IPS-NIHi11 (cell line): ENCODE results near the gene KRT14.
"Not testable (repeated sequence)": the region's sequence is repeated elsewhere in the genome, so short reads cannot be mapped to it uniquely, and the experiment has no call there.

ENCODE experiments used
- DNase-seq: peaks from one replicate; pipeline ENCODE4 v3.0.0; 2012; ENCODE audit warnings: mixed read lengths, low spot score

KRT14 gene

DNA sequence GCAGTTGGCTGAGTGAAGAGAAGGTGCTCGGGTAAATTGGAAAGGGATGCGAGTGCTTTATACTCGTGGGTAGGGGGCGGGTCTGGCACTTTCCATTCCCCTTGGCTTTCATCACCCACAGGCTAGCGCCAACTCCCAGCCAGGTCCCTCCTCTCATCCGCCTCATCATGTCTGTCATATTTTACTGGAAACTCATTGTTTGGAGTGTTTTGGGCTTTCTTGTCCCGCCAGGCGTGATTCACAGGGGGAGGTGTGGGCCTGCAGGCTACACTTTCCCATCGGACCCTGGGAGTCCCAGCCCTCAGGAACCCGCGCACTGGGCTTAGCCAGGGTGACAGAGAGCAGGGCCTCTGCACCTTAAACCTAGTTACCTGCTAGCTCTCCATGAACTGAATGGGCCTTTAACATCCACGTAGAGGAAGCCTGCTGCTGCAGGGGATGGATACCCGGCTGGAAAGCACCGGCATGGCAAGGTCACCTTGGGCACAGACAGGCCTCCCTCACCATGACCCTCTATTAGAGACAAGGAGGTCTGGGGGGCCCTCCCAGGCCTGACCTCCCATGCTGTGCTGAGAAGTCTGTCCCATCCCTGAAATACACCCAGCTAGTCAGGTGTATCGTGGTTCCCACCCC is at the start of gene KRT14:
TSS of gene KRT14 (minus strand) at position 33 of the 633 bp plus-strand sequence. CDS start 61 bp downstream, outside the sequence.
- DNase-seq: no peak

DNA sequence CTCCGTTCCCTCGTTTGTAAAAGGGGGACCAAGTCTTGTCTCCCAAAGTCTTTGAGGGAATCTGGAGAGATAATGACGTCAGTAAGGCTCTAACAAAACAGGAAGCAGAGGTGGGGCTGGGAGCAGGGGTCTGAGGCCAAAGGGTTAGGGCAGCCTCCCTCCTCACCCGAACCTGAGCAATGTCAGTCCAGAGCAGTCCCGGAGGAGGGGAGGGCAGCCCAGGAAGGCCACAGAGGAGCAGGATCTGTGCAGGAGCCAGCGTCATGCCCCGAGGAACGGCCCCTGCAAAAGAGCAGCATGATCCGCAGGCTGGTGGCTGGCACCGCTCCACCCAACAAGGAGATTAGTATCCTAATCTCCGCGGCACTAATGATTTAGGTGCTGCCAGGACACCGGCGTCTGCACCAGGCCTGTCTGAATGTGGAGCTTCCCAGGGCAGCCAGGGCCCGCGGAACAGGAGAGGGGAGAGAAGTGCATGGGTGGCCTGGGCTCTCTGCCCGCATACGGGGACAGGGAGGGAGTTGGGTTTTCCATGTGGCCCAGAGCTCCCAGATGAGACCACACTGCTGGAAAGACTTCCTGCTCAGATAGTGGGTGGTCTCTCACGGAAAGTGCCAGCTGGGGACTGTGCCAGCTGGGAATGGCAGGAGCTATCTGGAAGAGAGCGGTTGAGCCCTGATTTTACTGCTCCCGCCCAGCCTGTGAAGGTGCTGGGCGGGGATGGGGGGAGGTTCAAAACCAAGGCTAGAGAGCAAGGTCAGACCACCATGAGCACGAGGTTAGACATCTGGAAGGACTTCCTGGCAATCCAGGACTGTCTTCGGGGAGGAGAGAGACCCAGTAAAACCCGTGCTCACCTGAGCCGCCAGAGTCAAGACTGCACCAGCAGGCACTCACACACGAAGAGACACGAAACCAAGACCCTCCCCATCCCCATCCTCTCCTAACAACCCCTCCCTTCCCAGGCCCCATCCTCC is 48.7 kb upstream of the KRT14 start:
- DNase-seq: peak; percentile 48

DNA sequence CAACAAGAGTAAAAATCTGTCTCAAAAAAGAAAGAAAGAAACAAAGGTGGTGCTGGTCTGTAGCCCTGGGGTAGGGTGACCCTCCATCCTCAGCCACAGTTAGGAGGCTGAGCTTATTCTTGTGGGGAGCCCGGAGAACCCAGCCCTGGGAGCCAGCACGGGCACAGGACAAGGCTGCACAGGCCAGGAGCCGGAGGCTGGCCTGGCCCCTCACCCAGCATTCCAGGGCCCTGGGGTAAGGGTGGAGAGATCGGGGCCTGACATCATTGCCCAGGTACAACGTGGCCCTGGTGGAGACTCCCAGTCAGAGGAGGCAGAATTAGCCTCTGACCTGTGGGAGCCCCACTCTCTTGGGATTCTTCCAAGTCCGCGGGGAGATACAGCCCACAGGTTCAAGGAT is 47.9 kb upstream of the KRT14 start:
- no peak for DNase-seq

DNA sequence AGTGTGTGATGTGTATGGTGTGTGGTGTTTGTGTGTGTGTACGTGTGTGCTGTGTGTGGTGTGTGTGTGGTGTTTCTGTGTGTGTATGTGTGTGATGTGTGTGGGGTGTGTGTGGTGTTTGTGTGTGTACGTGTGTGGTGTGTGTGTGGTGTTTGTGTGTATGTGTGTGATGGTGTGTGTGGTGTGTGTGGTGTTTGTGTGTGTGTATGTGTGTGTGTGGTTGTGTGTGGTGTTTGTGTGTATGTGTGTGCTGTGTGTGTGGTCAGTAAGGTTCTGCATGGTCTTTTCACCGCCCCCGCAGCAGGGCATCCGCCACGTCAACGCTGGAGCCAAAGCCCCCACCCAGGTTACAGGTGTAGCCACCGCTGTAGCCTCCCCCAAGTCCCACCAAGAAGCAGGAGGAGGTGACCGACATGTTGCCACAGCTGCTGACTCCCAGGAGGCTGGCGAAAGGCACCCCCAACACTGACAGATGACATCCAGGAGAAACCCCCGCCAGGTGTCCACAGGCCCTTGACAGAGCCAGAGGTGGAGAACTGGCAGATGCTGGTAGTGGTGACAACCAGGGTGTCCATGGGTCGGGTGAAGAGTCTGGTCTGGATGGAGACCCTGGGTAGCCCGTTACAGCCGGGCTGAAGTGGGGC is 47.0 kb upstream of the KRT14 start:
- DNase-seq: no peak

DNA sequence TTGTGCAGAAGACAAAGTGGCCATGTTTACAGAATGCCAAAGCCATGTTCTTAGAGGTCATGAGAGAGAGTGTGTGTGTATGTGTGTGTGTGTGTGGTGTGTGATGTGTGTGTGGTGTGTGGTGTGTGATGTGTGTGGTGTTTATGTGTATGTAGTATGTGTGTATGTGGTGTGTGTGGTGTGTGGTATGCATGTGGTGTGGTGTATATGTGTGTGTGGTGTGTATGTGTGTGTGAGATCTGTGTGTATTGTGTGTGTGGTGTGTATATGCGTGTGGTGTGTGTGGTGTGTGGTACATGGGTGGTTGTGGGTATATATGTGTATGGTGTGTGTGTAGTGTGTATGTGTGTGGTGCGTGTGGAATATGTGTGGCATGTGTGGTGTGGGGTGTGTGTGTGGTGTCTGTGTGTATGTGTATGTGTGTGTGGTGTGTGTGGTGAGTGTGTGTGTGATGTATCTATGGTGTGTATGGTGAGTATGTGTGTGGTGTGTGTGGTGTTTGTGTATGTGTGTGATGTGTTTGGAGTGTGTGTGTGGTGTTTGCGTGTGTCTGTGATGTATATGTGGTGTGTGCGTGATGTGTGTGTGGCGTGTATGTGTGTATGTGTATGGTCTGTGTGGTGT is 45.9 kb upstream of the KRT14 start:
- no peak for DNase-seq

DNA sequence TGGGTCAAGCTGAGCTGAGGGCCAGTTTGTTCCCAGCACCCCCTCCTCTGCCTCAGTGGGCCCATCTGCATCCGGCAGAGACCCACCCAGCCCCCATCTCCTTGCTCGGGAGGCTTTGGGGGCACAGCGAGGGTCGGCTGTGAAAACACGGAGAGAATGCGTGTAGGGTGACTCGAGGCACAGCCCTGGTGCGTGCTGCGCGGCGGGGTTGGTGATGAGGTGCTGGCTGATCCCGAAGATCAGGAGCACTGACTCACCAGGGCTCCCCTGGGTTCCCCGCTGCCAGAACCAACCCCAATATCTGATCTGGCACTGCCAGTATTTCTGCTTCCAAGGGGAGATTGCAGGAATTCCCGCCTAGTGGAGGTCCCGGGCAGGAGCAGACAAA is 45.2 kb upstream of the KRT14 start:
- DNase-seq: no peak

DNA sequence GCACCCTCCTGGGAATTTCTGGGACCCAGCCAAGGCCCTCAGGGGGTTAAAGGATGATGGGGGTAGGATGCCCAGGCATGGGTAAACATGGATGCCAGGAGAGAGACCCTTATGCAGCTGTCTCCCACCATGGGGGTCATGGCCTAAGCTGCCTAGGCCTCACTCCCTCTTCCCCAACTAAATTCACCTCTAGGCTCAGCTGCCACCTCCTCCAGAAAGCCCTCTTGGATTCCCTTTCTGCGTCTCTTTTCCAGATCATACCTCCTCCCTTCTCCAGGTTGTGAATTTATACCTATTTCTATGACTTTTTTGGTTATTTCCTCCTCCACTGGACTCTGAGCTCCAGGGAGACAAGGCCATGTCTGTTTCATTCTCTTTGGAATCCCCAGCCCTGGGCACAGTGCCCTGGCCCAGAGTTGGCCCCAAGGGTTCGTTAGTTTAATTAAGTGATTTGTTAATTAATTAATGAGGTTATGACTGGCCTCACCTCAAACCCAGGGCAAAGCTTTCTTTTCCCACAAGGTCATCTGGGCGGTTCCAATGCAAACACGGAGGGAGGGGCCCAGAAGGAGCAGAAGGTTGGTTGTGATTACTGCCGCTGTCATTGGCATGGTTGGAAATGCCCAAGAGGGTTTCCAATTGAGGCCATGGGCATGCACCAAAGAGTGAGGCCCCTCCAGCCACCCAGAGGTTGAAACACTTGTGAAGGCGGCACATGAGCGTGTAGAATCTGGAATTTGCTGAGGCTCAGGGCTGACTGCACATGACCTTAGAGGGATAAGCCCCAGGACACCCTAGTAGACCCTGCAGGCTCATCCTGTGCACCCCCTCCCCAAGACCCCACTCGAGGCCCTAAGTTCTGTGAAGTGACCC is 44.6 kb upstream of the KRT14 start:
- DNase-seq: no peak

DNA sequence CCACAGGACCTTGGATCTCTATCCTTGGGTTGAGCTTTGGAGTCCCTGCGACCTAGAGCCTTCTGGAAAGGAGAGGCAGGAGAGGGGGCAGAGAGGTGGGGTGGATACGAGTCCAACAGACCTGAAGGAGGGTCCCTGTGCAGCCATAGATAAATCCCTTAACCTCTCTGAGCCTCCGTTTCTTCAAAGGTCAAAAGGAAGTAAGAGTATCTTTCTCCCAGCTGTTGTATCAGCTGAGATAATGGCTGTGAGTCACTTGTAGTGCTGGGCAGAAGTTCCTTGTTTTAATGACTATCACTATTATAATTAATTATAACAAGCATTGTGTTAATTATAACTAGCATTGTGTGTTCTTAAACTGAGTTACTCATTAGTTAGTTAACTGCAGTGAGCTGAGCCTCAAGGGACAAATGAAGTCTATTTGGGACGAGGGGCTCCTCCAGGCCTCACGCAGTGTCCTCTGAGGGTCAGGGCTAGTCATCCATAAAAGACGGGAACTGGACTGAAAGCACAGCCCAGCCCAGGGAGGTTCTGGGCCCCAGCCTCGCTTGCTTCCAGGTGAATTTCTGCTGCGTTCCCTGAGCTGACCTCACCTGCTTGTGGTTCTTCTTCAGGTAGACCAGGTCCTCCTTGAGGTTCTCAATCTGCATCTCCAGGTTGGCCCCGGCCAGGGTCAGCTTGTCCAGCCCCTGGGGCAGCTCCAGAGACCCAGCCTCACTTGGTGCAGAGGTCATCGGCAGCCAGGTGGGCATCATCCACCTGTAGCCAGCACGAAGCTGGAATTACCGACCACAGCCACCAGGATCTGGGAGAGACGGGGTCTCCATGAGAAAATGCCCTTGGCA is 43.4 kb upstream of the KRT14 start:
- DNase-seq: no peak

DNA sequence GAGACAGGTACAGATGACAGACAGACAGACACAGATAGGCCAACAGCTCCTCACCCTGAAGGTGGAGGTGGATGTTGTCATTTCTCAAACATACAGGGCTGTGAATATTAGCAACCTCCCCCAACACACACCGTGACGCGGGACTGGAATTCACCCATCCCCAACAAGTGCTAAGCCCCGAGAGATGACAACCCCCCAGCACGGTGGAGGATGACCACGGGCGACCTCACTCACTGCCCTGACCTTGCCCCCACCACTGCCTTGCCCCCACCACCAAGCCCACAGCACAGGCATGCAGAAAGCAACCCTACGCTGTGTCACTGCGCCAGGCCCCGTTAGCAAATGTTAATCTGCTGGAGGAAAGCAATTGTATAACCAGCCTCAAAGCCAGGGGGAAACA is 42.6 kb upstream of the KRT14 start:
- DNase-seq: no peak

DNA sequence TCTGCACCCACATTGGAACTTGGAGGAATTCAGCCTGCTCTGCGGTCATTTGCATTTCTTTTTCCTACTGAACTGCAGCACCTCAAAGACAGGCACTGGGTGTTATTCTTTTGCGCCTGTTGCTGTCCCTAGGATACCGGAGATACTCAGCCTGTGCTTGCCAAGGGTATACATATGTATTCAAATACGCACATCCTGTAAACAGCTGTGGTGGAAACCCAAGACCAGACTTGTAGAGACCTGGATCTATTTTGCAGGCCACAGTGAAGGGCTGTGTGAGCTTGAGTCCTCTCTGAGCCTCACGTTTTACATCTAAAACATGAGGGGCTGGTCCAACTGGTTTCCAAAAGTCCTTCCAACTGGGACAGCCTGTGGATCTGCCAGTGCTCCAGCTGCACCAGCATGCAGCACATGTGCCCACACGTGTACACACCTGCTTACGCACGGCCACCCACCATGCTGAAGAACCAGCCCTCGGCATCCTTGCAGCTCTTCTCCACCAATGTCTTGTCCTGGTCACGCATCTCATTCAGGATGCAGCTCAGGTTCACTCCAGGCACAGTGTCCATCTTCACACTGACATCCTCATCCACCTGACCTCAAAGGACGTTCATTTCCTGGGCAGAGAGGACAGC is 42.0 kb upstream of the KRT14 start:
- DNase-seq: not testable (repeated sequence)

DNA sequence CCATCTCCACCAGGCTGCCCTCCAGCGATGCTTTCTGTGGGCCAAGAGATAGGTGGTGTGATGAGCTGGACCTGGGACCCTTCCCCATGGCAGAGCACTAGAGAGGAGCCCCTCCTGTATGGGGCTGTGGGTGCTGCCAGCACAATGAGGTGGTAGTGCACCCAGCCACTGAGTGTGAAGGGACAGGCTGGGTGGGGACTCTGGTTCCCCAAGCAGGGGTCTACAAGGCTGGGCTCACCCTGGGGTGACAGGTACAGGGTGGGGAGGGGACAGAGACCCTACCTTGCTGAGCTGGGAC is 41.3 kb upstream of the KRT14 start:
- DNase-seq: not testable (repeated sequence)

DNA sequence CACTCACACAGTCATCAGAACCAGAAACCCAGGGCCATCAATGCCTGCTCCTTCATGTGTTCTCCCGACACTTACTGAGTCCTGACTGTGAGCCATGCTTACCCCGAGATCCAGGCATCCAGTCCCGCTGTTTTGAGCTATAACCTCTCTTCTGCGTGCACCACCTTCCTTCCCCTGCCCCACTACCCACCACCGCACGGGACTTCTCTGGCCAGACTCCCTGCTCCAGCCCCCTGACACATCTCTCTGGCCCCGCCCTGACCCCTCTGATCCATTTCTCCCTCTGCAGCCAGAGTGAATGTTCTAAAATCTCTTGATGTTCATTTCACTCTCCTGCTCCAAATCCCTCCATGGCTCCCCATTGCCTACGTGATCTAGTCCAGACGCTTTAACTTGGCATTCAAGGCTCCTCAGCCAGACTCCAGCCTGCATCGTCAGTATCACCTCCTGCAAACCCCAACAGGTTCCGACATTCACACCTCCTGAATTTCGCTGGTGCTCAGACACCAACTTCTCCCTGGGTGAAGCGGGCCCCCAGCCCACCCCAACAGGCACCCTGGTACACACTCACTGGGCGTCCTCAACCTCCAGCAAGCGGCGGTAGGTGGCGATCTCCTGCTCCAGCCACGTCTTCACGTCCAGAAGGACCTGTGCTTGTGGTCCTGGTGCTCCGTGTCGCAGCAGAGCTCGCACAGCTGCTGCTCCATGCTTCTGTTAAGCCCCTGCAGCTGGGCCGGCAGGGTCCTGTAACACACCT is 40.8 kb upstream of the KRT14 start:
- DNase-seq: no peak

DNA sequence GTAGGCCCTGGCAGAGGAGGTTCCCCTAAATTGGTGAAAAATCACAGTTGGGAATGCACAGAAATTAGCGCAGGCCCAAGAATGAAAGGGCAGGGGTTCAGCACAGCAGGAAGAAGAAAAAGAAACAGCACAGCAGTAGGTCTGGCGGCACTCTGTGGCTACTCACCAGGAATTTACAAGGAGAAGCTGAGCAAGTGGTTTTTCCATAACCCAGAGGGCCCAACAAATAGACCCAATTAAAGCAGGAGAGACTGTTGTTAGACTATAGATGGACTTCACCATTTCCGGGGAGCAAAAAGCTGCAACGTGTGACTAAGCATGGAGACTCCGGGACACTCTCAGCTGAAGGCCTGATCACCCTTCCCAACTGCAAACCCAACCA is 40.2 kb upstream of the KRT14 start:
- not testable (repeated sequence) for DNase-seq

DNA sequence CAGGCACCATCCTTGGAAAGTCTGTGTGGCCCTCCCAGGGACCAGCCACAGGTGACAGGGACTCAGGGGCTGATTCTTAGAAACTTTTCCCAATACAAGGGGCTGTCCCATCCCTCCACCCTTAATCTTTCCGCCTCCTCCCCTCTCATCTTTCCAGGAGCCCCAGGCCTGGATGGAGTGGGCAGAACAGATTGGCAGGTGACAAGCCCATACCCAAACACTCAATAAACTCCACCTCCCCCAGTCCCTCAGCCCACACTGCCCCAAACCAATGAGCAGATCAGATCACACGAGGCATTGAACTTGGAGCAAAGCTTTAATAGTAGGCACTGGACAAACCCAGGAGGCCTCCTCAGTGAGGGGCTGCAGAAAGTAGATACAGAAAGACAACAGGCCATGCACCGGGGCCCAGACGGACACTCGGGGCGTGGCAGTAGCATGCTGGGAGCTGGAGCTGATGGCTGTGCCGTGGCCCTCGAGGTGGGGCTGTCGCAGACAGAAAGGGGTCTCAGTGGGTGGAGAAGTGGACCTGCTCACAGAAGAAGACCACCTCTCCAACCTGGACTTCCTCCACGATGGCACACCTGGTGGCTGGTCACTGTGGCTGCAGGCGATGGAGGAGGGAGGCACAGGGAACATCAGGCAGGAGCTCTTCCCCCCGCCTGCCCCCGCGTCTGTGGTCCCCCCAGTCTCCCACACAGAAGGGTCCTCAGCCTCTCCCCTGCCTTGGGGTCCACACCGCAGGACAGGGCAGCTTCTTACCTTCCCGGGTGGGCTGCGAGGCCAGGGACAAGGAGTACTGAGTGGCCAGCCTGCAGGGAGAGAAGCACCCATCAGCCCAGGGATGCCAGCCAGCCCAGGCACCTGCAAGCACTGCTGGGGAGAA is 39.6 kb upstream of the KRT14 start:
- not testable (repeated sequence) for DNase-seq

DNA sequence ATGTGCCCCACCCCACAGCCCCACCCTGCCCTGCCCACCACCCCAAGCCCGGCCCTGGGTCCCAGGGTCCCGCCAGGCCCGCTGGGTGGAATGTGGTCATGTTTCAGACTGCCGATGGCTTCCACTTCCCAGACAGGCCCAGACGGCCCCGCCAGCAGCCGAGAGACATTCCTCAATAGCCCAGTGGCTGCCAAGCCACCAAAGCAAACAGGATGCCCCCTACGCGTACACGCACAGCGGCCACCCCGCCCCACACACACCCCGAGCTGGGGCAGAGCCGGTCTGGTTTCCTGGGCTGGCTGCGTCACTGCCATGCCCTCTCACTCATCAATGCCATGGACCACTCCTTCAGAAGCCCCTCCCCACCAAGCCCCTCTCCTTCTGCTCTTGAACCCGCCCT is 38.9 kb upstream of the KRT14 start:
- DNase-seq: no peak

DNA sequence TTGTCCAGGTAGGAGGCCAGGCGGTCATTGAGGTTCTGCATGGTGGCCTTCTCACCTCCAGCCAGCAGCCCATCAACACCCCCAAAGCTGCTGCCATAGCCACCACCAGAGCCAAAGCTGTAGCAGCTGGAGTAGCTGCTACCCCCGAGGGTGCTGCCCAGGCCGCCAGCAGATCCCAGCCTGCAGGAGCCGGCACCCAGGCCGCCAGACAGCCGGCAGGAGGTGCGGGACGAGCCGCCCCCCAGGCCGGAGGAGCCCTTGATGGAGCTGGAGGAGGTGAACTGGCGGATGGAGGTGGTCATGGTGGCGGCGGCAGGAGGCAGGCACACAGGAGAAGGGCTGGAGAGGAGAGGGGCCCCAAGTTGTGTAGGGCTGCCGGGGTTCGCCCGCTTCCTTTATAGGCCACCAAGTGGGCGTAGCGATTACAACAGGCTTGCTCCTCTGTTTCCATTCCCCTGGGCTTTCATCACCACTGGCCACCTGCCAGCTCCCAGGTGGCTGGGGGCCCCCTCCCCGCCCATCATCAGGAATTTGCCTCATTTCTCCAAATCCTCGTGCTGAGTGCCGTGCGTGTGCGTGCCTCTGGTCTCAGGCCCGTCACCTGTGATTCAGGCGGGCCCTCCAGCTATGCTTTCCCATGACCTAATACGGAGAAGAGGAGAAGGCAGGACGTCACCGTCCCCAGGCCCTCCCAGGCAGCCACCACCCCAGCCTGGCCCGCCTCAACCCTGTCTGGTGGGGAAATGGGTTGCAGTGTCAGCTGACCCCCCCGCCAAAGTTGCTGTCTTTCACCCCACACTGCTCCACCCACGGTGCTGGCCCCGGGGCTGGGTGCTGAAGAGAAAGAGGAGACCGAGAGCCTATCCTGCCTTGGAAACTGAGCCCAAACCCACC is 37.8 kb upstream of the KRT14 start, which contains the start of gene KRT17:
TSS of gene KRT17 (minus strand) at position 368 of the 894 bp plus-strand sequence. CDS start at position 302, 66 bp downstream.
- no peak for DNase-seq

DNA sequence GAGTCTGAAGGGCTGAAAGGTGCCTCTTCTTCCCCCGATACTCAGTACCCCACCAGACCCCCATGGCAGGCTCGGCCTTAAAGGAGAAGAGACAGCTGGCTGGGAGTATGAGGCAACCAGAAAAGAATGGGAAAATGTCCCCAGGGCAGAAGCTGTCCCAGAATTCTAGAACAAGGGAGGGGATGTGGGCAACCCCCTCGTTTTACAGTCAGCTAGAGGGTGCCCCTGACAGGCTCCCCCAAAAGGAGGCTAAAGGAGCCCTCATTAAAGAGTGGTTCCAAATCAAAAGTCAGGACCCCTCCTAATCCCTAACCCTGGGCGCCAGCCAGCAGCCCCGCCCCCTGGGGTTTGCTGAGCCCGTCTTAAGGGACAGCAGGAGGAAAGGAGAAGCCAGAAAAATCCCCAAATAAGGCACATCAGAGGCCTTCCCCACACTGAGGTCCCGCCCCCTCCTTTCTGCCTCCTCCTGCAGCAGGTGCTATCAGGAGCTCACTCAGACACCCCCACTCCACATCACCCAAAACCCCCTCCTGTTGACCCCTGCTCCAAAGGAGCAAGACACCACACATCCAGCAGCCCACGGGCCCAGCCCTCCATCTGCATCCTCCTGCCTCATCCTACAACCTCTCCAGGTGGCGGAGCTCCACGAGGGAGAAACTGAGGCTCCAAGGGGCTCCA is 36.6 kb upstream of the KRT14 start:
- DNase-seq: not testable (repeated sequence)
